GM12878 (cell line): ENCODE data around the gene EPS8L1. TPM values are rescaled to one million over a fixed set of nuclear protein-coding genes. Genes with fewer than 3 reads are reported as not detected.

Source experiments
- DPF2 ChIP-seq: fragments of 450-650 bp; IDR thresholded peaks from 2 replicates; pipeline ENCODE4 v1.6.1; 2017; ENCODE audit warnings: mild to moderate bottlenecking
- FOXM1 ChIP-seq: IDR thresholded peaks from 2 replicates; pipeline ENCODE4 v1.6.1; 2012; ENCODE audit warnings: low read depth, mild to moderate bottlenecking, inconsistent platforms, low read length, moderate library complexity
- MTA2 ChIP-seq: fragments of 450-650 bp; IDR thresholded peaks from 2 replicates; pipeline ENCODE4 v1.6.1; 2016; ENCODE audit warnings: low read depth, mild to moderate bottlenecking, moderate library complexity
- PBX3 ChIP-seq: IDR thresholded peaks from 2 replicates; pipeline ENCODE4 v1.6.1; 2011; ENCODE audit warnings: mild to moderate bottlenecking, low read depth, low read length, moderate library complexity; ENCODE audit not compliant: insufficient replicate concordance
- RCOR1 ChIP-seq: conservative IDR thresholded peaks from 2 replicates; pipeline ENCODE4 v1.6.1; 2012; ENCODE audit warnings: low read depth, low read length, improper control_type of control experiment
- RELB ChIP-seq: fragments of 450-650 bp; IDR thresholded peaks from 2 replicates; pipeline ENCODE4 v1.6.1; 2017; ENCODE audit warnings: low read depth, mild to moderate bottlenecking, moderate library complexity
- ZBTB11 ChIP-seq: fragments of 450-650 bp; formaldehyde crosslinking; IDR thresholded peaks from 2 replicates; pipeline ENCODE4 v1.5.0; 2022; ENCODE audit warnings: mild to moderate bottlenecking, missing genetic modification characterization
- polyA plus RNA-seq, 11 experiments: library from polyadenylated mRNA; depleted of rRNA in 4 of 11; unstranded in 6 of 11; stranded (reverse) in 5 of 11; fragments of >200 nt; fragmentation: Nextera tagmentation in 4 of 11; fragmentation: Illumina TruSeq in 1 of 11; extraction: Ambion mirVana in 4 of 11; extraction: Trizol in 1 of 11; gene quantifications; 1 replicate in 1 of 11; 2 replicates in 10 of 11; pipeline versions ENCODE4 v1.2.1 to v1.2.3, GENCODE V29; 2011 to 2016; ENCODE audit warnings: inconsistent platforms in 2 of 11, missing spikeins in 2 of 11, low read depth in 1 of 11
- total RNA-seq, 4 experiments: library from RNA; depleted of rRNA in 3 of 4; stranded (reverse); fragments of >200 nt in 3 of 4; fragmentation: Illumina TruSeq in 1 of 4; extraction: Trizol in 1 of 4; gene quantifications; 2 replicates each; pipeline versions ENCODE4 v1.2.1 to v1.2.3, GENCODE V29; 2013 to 2021

Gene EPS8L1
- total and polyA plus RNA-seq, 10 of the 15 experiments (the other 5 are each of a cell fraction or from before 2014, with no cell fraction given): 0.68 to 2.2 (median 0.96) TPM; not detected in 2

GRCh38 chr19:55116232-55116858 is 40.7 kb downstream of the EPS8L1 start (continued):
- TF ChIP-seq MTA2 (no peak; the same call in 1 of the 2 replicates), PBX3 (no peak), RCOR1 (0 out of 2 replicates have a peak, but pooled peaks have one; percentile 66), DPF2 (no peak), RELB (peak; percentile 22; the same call in 1 of the 2 replicates), FOXM1 (no peak), ZBTB11 (CRISPR knock-in tag) (no peak)
- TF ChIP-seq, all 136 proteins: peak for 15
